Testis (tissue), 3 donors: ENCODE measurements around the gene CDK18. TPM values are rescaled to one million over a fixed set of nuclear protein-coding genes. Genes with fewer than 3 reads are reported as not detected.

Source experiments
- DNase-seq: peaks from one replicate; pipeline ENCODE4 v3.0.0-alpha.2; 2019
- H3K27ac ChIP-seq, 2 donors: fragments of 200-600 bp; sonication (generic); one replicate each; pipeline ENCODE4 v1.5.1; 2019
- H3K27me3 ChIP-seq: fragments of 200-600 bp; sonication (generic); one replicate; pipeline ENCODE4 v1.5.1; 2019
- H3K36me3 ChIP-seq: fragments of 200-600 bp; sonication (generic); one replicate; pipeline ENCODE4 v1.5.1; 2017; ENCODE audit warnings: low read depth; ENCODE audit errors: missing control alignments
- H3K4me1 ChIP-seq: fragments of 200-600 bp; sonication (generic); one replicate; pipeline ENCODE4 v1.5.1; 2019
- H3K4me3 ChIP-seq, 2 donors: fragments of 200-600 bp; sonication (generic); one replicate each; pipeline ENCODE4 v1.5.1; 2017 to 2019
- H3K9me3 ChIP-seq: fragments of 200-600 bp; sonication (generic); one replicate; pipeline ENCODE4 v1.5.1; 2017
- CTCF ChIP-seq, 3 experiments: fragments of 450-650 bp in 2 of 3; fragments of 200-600 bp in 1 of 3; sonication (generic) in 1 of 3; IDR thresholded peaks; one replicate each; pipeline ENCODE4 v1.5.1; 2016 to 2019; ENCODE audit warnings: antibody characterized with exemption in 3 of 3, mild to moderate bottlenecking in 2 of 3, moderate library complexity in 1 of 3
- POLR2A ChIP-seq: fragments of 450-650 bp; IDR thresholded peaks from one replicate; pipeline ENCODE4 v1.6.1; 2017; ENCODE audit warnings: antibody characterized with exemption, mild to moderate bottlenecking, moderate library complexity
- WGBS, 2 donors: methylation state at CpG; one replicate each; pipeline ENCODE4 v1.1.5; 2018; 5-methylcytosine and 5-hydroxymethylcytosine counted together
- intact Hi-C: fragments of 100-400 bp; cut with DNase I; formaldehyde crosslinking; loops from one replicate; pipeline ENCODE4 v1.15.1; 2023; ENCODE audit warnings: low total_unique reads
- polyA plus RNA-seq: library from polyadenylated mRNA; stranded (reverse); fragments of 350-450 nt; fragmentation: Illumina TruSeq; extraction: RNeasy Lipid Tissue Mini Kit (QIAGEN cat#74804); gene quantifications from one replicate; pipeline ENCODE4 v1.2.3, GENCODE V29; 2014; ENCODE audit warnings: low read depth, low replicate concordance; ENCODE audit not compliant: insufficient read depth
- total RNA-seq, 2 donors: library from RNA; depleted of rRNA; stranded (reverse); fragments of >200 nt; gene quantifications; one replicate each; pipeline ENCODE4 v1.2.3, GENCODE V29; 2016

CDK18 gene
- total and polyA plus RNA-seq, 3 donors from 2014 or later, result 6.5 to 9.2 (median 8.5) TPM

GRCh38 chr1:205484985-205485967 lies 19.2 kb upstream of the CDK18 start:
- peak; percentile 79 for DNase-seq
- 40% methylated on average over 12 to 13 of the region's 13 CpGs for WGBS, 2 donors
- no peak overlapping the region for H3K27ac ChIP-seq
- no peaks in the 10 kb centered on the region for H3K27me3 ChIP-seq
- no peaks in the 10 kb centered on the region for H3K9me3 ChIP-seq
- peaks cover 3% of the 10 kb centered on the region for H3K4me1 ChIP-seq
- H3K4me3 ChIP-seq, result no peak overlapping the region
- intact Hi-C loops, result loop anchor here (5.0 to 10.0 kb wide), 2 partner anchors 37 to 150 kb away; no protein-coding TSS in a partner anchor
- no peaks in the 10 kb centered on the region for H3K36me3 ChIP-seq
- TF ChIP-seq POLR2A (no peak), CTCF (IDR thresholded peaks at IDR 0.05) (peak; percentile 89 to 95 (median 91))

GRCh38 chr1:205486258-205486657 lies 18.2 kb upstream of the CDK18 start:
- Histone ChIP-seq H3K36me3 (no peaks in the 10 kb centered on the region), H3K27ac (no peak overlapping the region), H3K9me3 (no peaks in the 10 kb centered on the region), H3K27me3 (no peaks in the 10 kb centered on the region), H3K4me1 (peaks cover 3% of the 10 kb centered on the region), H3K4me3 (no peak overlapping the region)
- 92 to 94% methylated on average over 6 of the region's 6 CpGs for whole genome bisulfite sequencing, 2 donors
- TF ChIP-seq CTCF (IDR thresholded peaks at IDR 0.05) (no peak), POLR2A (no peak)
- no peak for DNase-seq
- intact Hi-C loops, result loop anchor here (5.0 to 10.0 kb wide), 2 partner anchors 36 to 151 kb away; no protein-coding TSS in a partner anchor

GRCh38 chr1:205488074-205488723 lies 16.3 kb upstream of the CDK18 start:
- WGBS, 2 donors, result 62 to 63% methylated on average over 7 to 9 of the region's 9 CpGs
- Histone ChIP-seq H3K4me1 (peaks cover 9% of the 10 kb centered on the region), H3K4me3 (no peak overlapping the region), H3K36me3 (no peaks in the 10 kb centered on the region), H3K27ac (no peak overlapping the region), H3K27me3 (no peaks in the 10 kb centered on the region), H3K9me3 (no peaks in the 10 kb centered on the region)
- peak; percentile 52 for DNase-seq
- intact Hi-C loops, result loop anchor here (5.0 to 10.0 kb wide), 2 partner anchors 34 to 153 kb away; no protein-coding TSS in a partner anchor
- TF ChIP-seq CTCF (IDR thresholded peaks at IDR 0.05) (peak; percentile 66 to 71 (median 69)), POLR2A (no peak)

- Histone ChIP-seq H3K27me3 (no peaks in the 10 kb centered on the region), H3K4me1 (peaks cover 9% of the 10 kb centered on the region), H3K27ac (no peak overlapping the region), H3K4me3 (no peak overlapping the region), H3K9me3 (no peaks in the 10 kb centered on the region), H3K36me3 (no peaks in the 10 kb centered on the region)
- DNase-seq, result no peak
- WGBS, 2 donors, result 83 to 88% methylated on average over 3 to 4 of the region's 4 CpGs
- intact Hi-C loops, result no loop called here
- TF ChIP-seq POLR2A (no peak), CTCF (IDR thresholded peaks at IDR 0.05) (no peak)
Observed at GRCh38 chr1:205491794-205492193, 12.7 kb upstream of the CDK18 start.
